K562 (cell line): ENCODE measurements around the gene CCL24. TPM values are rescaled to one million over a fixed set of nuclear protein-coding genes. Genes with fewer than 3 reads are reported as not detected.

ENCODE experiments used
- CLOCK ChIP-seq: fragments of 250-450 bp; sonication (Bioruptor Pico); IDR thresholded peaks from 2 replicates; pipeline ENCODE4 v1.4.0; 2020; ENCODE audit warnings: mild to moderate bottlenecking, moderate library complexity, borderline replicate concordance
- CREB3L1 ChIP-seq: fragments of 450-650 bp; IDR thresholded peaks from 2 replicates; pipeline ENCODE4 v1.6.1; 2014; ENCODE audit warnings: low read depth, mild to moderate bottlenecking, moderate library complexity, borderline replicate concordance
- CREM ChIP-seq: IDR thresholded peaks from 2 replicates; pipeline ENCODE4 v1.6.1; 2014; ENCODE audit warnings: antibody characterized with exemption, low read depth
- CTCF ChIP-seq, 3 experiments: IDR thresholded peaks in 2 of 3; conservative IDR thresholded peaks in 1 of 3; 2 replicates each; pipeline ENCODE4 v1.5.1; 2011 to 2012; ENCODE audit warnings: low read length in 3 of 3, mild to moderate bottlenecking in 3 of 3, control low read depth in 2 of 3, improper control_type of control experiment in 1 of 3, inconsistent platforms in 1 of 3, low read depth in 1 of 3, mixed read lengths in 1 of 3, moderate library complexity in 1 of 3; ENCODE audit not compliant: insufficient read depth in 2 of 3
- DDX20 ChIP-seq: fragments of 450-650 bp; IDR thresholded peaks from 2 replicates; pipeline ENCODE4 v1.6.1; 2016; ENCODE audit warnings: missing genetic modification characterization, low read depth, mild to moderate bottlenecking, missing compliant biosample characterization, moderate library complexity
- FOXA3 ChIP-seq, 2 experiments: fragments of 450-650 bp in 1 of 2; sonication (generic) in 1 of 2; formaldehyde crosslinking; IDR thresholded peaks in 1 of 2; conservative IDR thresholded peaks in 1 of 2; 2 replicates each; pipeline versions ENCODE4 v1.4.0 to v1.8.0; 2020 to 2022; ENCODE audit warnings: mild to moderate bottlenecking in 2 of 2, missing genetic modification reagents in 1 of 2
- GTF2A2 ChIP-seq: IDR thresholded peaks from 2 replicates; pipeline ENCODE4 v1.6.1; 2016; ENCODE audit warnings: mild to moderate bottlenecking, missing genetic modification characterization, missing compliant biosample characterization
- MAZ ChIP-seq, 2 experiments: fragments of 450-650 bp in 1 of 2; sonication (generic) in 1 of 2; formaldehyde crosslinking; IDR thresholded peaks in 1 of 2; conservative IDR thresholded peaks in 1 of 2; 2 replicates each; pipeline versions ENCODE4 v1.4.0 to v1.5.0; 2020; ENCODE audit warnings: mild to moderate bottlenecking in 1 of 2, missing genetic modification reagents in 1 of 2
- PHF20 ChIP-seq: fragments of 450-650 bp; IDR thresholded peaks from 2 replicates; pipeline ENCODE4 v1.6.1; 2018; ENCODE audit not compliant: partially characterized antibody
- SRF ChIP-seq, 2 experiments: fragments of 250-450, 450-650 bp in 1 of 2; sonication (Bioruptor Pico) in 1 of 2; sonication (generic) in 1 of 2; formaldehyde crosslinking; IDR thresholded peaks; 2 replicates each; pipeline versions ENCODE4 v1.5.0 to v1.5.1; 2020 to 2022; ENCODE audit warnings: mild to moderate bottlenecking in 1 of 2, missing genetic modification reagents in 1 of 2
- SRSF3 ChIP-seq: fragments of 200-400 bp; formaldehyde crosslinking; IDR thresholded peaks from 2 replicates; pipeline ENCODE4 v1.6.1; 2016; ENCODE audit warnings: mild to moderate bottlenecking, low read length, moderate library complexity; ENCODE audit not compliant: insufficient read depth
- TAF15 ChIP-seq: fragments of 200-400 bp; formaldehyde crosslinking; IDR thresholded peaks from 2 replicates; pipeline ENCODE4 v1.6.1; 2017; ENCODE audit warnings: mild to moderate bottlenecking, low read depth, low read length, moderate library complexity
- ZBTB11 ChIP-seq, 3 experiments: fragments of 200-800 bp in 1 of 3; fragments of 250-450 bp in 1 of 3; fragments of 450-650 bp in 1 of 3; sonication (Bioruptor Pico) in 1 of 3; sonication (Bioruptor generic) in 1 of 3; formaldehyde crosslinking in 1 of 3; IDR thresholded peaks; 2 replicates each; pipeline versions ENCODE4 v1.6.1 to v1.8.0; 2016 to 2022; ENCODE audit warnings: mild to moderate bottlenecking in 2 of 3, missing genetic modification characterization in 2 of 3, missing compliant biosample characterization in 1 of 3, moderate library complexity in 1 of 3
- ZBTB2 ChIP-seq: fragments of 450-650 bp; IDR thresholded peaks from 2 replicates; pipeline ENCODE4 v1.6.1; 2016; ENCODE audit warnings: antibody characterized with exemption
- ZNF431 ChIP-seq: sonication (generic); formaldehyde crosslinking; IDR thresholded peaks from 2 replicates; pipeline ENCODE4 v1.8.0; 2022; ENCODE audit warnings: mild to moderate bottlenecking, missing genetic modification reagents
- polyA plus RNA-seq, 8 experiments: library from polyadenylated mRNA; depleted of rRNA in 4 of 8; stranded (reverse) in 5 of 8; unstranded in 3 of 8; fragments of >200 nt; fragmentation: Nextera tagmentation in 2 of 8; fragmentation: Illumina TruSeq in 1 of 8; extraction: Ambion mirVana in 2 of 8; extraction: Trizol in 1 of 8; gene quantifications; 2 replicates each; pipeline versions ENCODE4 v1.2.1 to v1.2.3, GENCODE V29; 2011 to 2014; ENCODE audit warnings: inconsistent platforms in 1 of 8, missing spikeins in 1 of 8
- total RNA-seq, 7 experiments: library from RNA; depleted of rRNA in 6 of 7; stranded (reverse); fragments of >200 nt in 6 of 7; fragmentation: Illumina TruSeq in 2 of 7; extraction: Trizol in 2 of 7; gene quantifications; 2 replicates each; pipeline versions ENCODE4 v1.2.1 to v1.2.3, GENCODE V29; 2011 to 2021; ENCODE audit warnings: low replicate concordance in 1 of 7

The CCL24 gene
- total and polyA plus RNA-seq, 9 of the 15 experiments (the other 6 are each of a cell fraction or from before 2014, with no cell fraction given) = 0.45 to 3.6 (median 0.95) TPM; not detected in 1

GRCh38 chr7:75798770-75799169 lies 14.8 kb downstream of the CCL24 start (continued):
- TF ChIP-seq CREM (peak; percentile 41; the same call in 1 of the 2 replicates), MAZ (CRISPR knock-in tag; conservative IDR thresholded peaks at IDR 0.05 in 1 of 2, IDR thresholded peaks at IDR 0.05 in 1 of 2) (no peak), CTCF (IDR thresholded peaks at IDR 0.05 in 2 of 3, conservative IDR thresholded peaks at IDR 0.05 in 1 of 3; ENCODE audit: insufficient read depth in 2 of 3, low read depth in 1 of 3, low read length in 3 of 3) (peak in 1 of 3 experiments; percentile 22; a peak in 1 of 6 replicates), TAF15 (no peak), PHF20 (no peak), CLOCK (CRISPR knock-in tag) (no peak), CREB3L1 (no peak), DDX20 (tag) (no peak), SRF (CRISPR knock-in tag; IDR thresholded peaks at IDR 0.05) (no peak), ZNF431 (CRISPR knock-in tag) (no peak), FOXA3 (CRISPR knock-in tag; conservative IDR thresholded peaks at IDR 0.05 in 1 of 2, IDR thresholded peaks at IDR 0.05 in 1 of 2) (no peak), ZBTB2 (peak; percentile 71; the same call in 1 of the 2 replicates), ZBTB11 (CRISPR knock-in tag; IDR thresholded peaks at IDR 0.05) (no peak), SRSF3 (no peak), GTF2A2 (tag) (no peak)
